ENCODE data around the gene MARCKS. TPM values are rescaled to one million over a fixed set of nuclear protein-coding genes. Genes with fewer than 3 reads are reported as not detected.

The MARCKS gene
- total RNA-seq, 2 donors from 2014 or later: 23.0 to 32.6 TPM

GRCh38 chr6:113875470-113875869 lies 18.3 kb downstream of the MARCKS start:
- ATAC-seq (no peak), DNase-seq (no peak)
- intact Hi-C loops (cut with DNase I): loop anchor here (5.0 to 10.0 kb wide), 2 partner anchors 751 to 1093 kb away; no protein-coding TSS in a partner anchor

GRCh38 chr6:113876695-113877094 lies 19.6 kb downstream of the MARCKS start:
- DNase-seq: no peak
- ATAC-seq: no peak
- intact Hi-C loops (cut with DNase I): loop anchor here (5.0 to 10.0 kb wide), 2 partner anchors 752 to 1094 kb away; no protein-coding TSS in a partner anchor

GRCh38 chr6:113879186-113880096 lies 22.3 kb downstream of the MARCKS start:
- peak; percentile 98 for ATAC-seq
- intact Hi-C loops (cut with DNase I): loop anchor here (2.0 to 10.0 kb wide), 3 partner anchors 573 to 1097 kb away; no protein-coding TSS in a partner anchor
- DNase-seq: peak; percentile 51

- no peak for ATAC-seq
Measured at GRCh38 chr6:113881478-113881980, 24.4 kb downstream of the MARCKS start.

GRCh38 chr6:113882336-113883022 lies 25.3 kb downstream of the MARCKS start:
- DNase-seq: no peak
- no peak for ATAC-seq
- intact Hi-C loops (cut with DNase I): no loop called here

More at GRCh38 chr6:113881478-113881980, 24.4 kb downstream of the MARCKS start:
- intact Hi-C loops (cut with DNase I): no loop called here
- no peak for DNase-seq

- ATAC-seq: no peak
- intact Hi-C loops (cut with DNase I): no loop called here
- DNase-seq: no peak
Measured at GRCh38 chr6:113884011-113884410, 26.9 kb downstream of the MARCKS start.

- DNase-seq: no peak
- ATAC-seq: no peak
- intact Hi-C loops (cut with DNase I): no loop called here
Measured at GRCh38 chr6:113886512-113886911, 29.4 kb downstream of the MARCKS start.

- ATAC-seq: no peak
- intact Hi-C loops (cut with DNase I): no loop called here
- DNase-seq: no peak
Measured at GRCh38 chr6:113888493-113888892, 31.3 kb downstream of the MARCKS start.

- intact Hi-C loops (cut with DNase I): no loop called here
- no peak for DNase-seq
- ATAC-seq: no peak
Measured at GRCh38 chr6:113888956-113889630, 31.9 kb downstream of the MARCKS start.

GRCh38 chr6:113893451-113893850 lies 36.3 kb downstream of the MARCKS start:
- ATAC-seq: no peak
- DNase-seq: no peak
- intact Hi-C loops (cut with DNase I): no loop called here

- ATAC-seq (no peak), DNase-seq (no peak)
- intact Hi-C loops (cut with DNase I): no loop called here
Measured at GRCh38 chr6:113893866-113894265, 36.7 kb downstream of the MARCKS start.

GRCh38 chr6:113894712-113895674 lies 37.8 kb downstream of the MARCKS start:
- intact Hi-C loops (cut with DNase I): no loop called here
- peak in 1 of 2 donors; percentile 49 for ATAC-seq
- no peak for DNase-seq

- DNase-seq: no peak
- peak in 1 of 2 donors; percentile 73 for ATAC-seq
- intact Hi-C loops (cut with DNase I): loop anchor here in 1 of 2 donors (10.0 kb wide), 1 partner anchor 1117 kb away; no protein-coding TSS in a partner anchor
Measured at GRCh38 chr6:113901482-113901881, 44.3 kb downstream of the MARCKS start.

- ATAC-seq: peak; percentile 70 to 79
Measured at GRCh38 chr6:113903666-113904330, 46.7 kb downstream of the MARCKS start.

GRCh38 chr6:113907102-113907815 lies 50.1 kb downstream of the MARCKS start:
- intact Hi-C loops (cut with DNase I): loop anchor here in 1 of 2 donors (10.0 kb wide), 1 partner anchor 1122 kb away; no protein-coding TSS in a partner anchor
- DNase-seq (no peak), ATAC-seq (no peak)

More at GRCh38 chr6:113903666-113904330, 46.7 kb downstream of the MARCKS start:
- DNase-seq: peak; percentile 40
- intact Hi-C loops (cut with DNase I): loop anchor here in 1 of 2 donors (10.0 kb wide), 1 partner anchor 1119 kb away; no protein-coding TSS in a partner anchor

GRCh38 chr6:113908801-113909200 lies 51.7 kb downstream of the MARCKS start:
- DNase-seq (no peak), ATAC-seq (no peak)
- intact Hi-C loops (cut with DNase I): loop anchor here in 1 of 2 donors (10.0 kb wide), 1 partner anchor 1124 kb away; no protein-coding TSS in a partner anchor
